ENCODE results near the gene ST3GAL3.

GRCh38 chr1:43902058-43902831 lies 194.9 kb downstream of the ST3GAL3 start:
- TF ChIP-seq CTCF (IDR thresholded peaks at IDR 0.05; ENCODE audit: borderline replicate concordance, extremely low read depth, low read length, poor library complexity, severe bottlenecking) (no peak), EZH2 (IDR thresholded peaks at IDR 0.05; ENCODE audit: borderline replicate concordance, low read depth, low read length, severe bottlenecking) (no peak)

Data from DND-41 (cell line).